ENCODE data around the gene DENND2D.

- TF ChIP-seq ZNF776 (tag by site-specific recombination; IDR thresholded peaks at IDR 0.05; ENCODE audit: borderline replicate concordance) (no peak), CTCF (tag by site-specific recombination; IDR thresholded peaks at IDR 0.05) (no peak), ZFP37 (tag by site-specific recombination; IDR thresholded peaks at IDR 0.05) (no peak), PRDM10 (tag by site-specific recombination; IDR thresholded peaks at IDR 0.05) (no peak), ZBTB1 (tag by site-specific recombination; IDR thresholded peaks at IDR 0.05) (no peak)
Observed at GRCh38 chr1:111202707-111203623, 2.5 kb upstream of the DENND2D start.
